Naive B cell (primary cell): ENCODE measurements around the gene NUDT2. TPM values are rescaled to one million over a fixed set of nuclear protein-coding genes. Genes with fewer than 3 reads are reported as not detected.
A peak's percentile ranks its signal among the peaks of the same experiment; 100 is the strongest.

Source experiments
- ATAC-seq, 2 donors: fragments of 150-1000 bp; cut with Tn5 transposase; 2 replicates each; pipeline ENCODE4 v1.10.0; 2021; ENCODE audit warnings: low read depth in 2 of 2, mild to moderate bottlenecking in 2 of 2, moderate library complexity in 2 of 2
- DNase-seq: peaks from one replicate; pipeline ENCODE4 v3.0.0; 2022
- H3K27ac Mint-ChIP-seq, 6 donors: one replicate each; pipeline ENCODE4 v1.8.0; 2020 to 2022; ENCODE audit warnings: mild to moderate bottlenecking in 6 of 6, mixed read lengths in 6 of 6, moderate library complexity in 5 of 6, inconsistent platforms in 2 of 6
- H3K27me3 Mint-ChIP-seq, 3 donors: one replicate each; pipeline ENCODE4 v1.8.0; 2021 to 2022; ENCODE audit warnings: mixed read lengths in 3 of 3, mild to moderate bottlenecking in 1 of 3
- H3K36me3 Mint-ChIP-seq, 2 donors: one replicate each; pipeline ENCODE4 v1.8.0; 2020 to 2022; ENCODE audit warnings: mixed read lengths in 2 of 2, inconsistent platforms in 1 of 2, mild to moderate bottlenecking in 1 of 2
- H3K4me1 Mint-ChIP-seq, 3 donors: one replicate each; pipeline ENCODE4 v1.8.0; 2020 to 2022; ENCODE audit warnings: mixed read lengths in 3 of 3, inconsistent platforms in 1 of 3, mild to moderate bottlenecking in 1 of 3, moderate library complexity in 1 of 3
- H3K4me3 Mint-ChIP-seq, 8 donors: one replicate each; pipeline ENCODE4 v1.8.0; 2020 to 2022; ENCODE audit warnings: mild to moderate bottlenecking in 8 of 8, mixed read lengths in 8 of 8, moderate library complexity in 8 of 8, inconsistent platforms in 2 of 8
- H3K9me3 Mint-ChIP-seq, 7 donors: one replicate each; pipeline ENCODE4 v1.8.0; 2020 to 2022; ENCODE audit warnings: mixed read lengths in 7 of 7, mild to moderate bottlenecking in 5 of 7, inconsistent platforms in 2 of 7, moderate library complexity in 1 of 7
- polyA plus RNA-seq, 6 donors: library from polyadenylated mRNA; unstranded; fragments of 300-500 nt; fragmentation: Illumina TruSeq; gene quantifications; one replicate each; pipeline ENCODE4 v1.2.3, GENCODE V29; 2021; ENCODE audit warnings: low read depth in 6 of 6

NUDT2 gene
- polyA plus RNA-seq, 6 donors from 2014 or later: 8.6 to 37.0 (median 20.0) TPM

DNA sequence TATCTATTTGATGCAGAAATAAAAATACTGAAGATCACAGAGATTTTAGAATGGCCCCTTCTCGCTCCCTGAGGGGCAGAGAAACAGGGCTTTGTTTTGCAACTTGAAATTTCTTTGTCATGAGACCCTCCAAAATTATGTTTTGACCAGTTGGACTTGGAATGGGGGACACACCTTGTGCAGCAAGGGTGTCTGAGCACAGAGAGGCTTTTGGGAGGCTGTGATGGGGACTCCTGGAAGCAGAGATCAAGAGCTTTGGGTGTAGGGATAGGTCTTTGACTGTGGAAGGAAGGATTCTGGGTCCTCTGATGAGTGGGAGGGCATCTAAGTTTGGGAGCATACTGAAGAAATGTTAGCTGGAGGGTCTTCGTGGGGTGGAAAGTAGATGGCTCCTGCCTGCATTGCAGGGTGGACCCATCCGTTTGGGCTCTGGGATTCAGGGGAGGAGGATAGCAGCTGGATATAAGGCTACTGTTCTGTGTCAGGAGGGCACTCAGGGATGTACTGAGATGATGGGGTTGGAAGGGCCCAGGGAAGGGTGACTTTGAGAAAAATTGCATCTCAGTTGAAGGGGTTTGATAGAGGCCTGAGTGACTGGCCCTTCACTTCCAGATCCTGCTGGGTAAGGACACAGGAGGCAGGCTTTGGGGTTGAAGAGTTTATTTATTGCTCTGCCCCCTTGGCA, 49.1 kb downstream of the NUDT2 start:
- Mint-ChIP-seq H3K4me1 (peaks cover 35 to 47% (median 36%) of the 10 kb centered on the region in 3 donors), H3K4me3 (peak overlapping the region in 7 of 8 donors; percentile 33 to 92 (median 83)), H3K27me3 (peaks cover 0 to 20% (median 4%) of the 10 kb centered on the region in 3 donors), H3K36me3 (no peaks in the 10 kb centered on the region), H3K27ac (no peak overlapping the region), H3K9me3 (no peaks in the 10 kb centered on the region)
- DNase-seq: no peak
- no peak for ATAC-seq

DNA sequence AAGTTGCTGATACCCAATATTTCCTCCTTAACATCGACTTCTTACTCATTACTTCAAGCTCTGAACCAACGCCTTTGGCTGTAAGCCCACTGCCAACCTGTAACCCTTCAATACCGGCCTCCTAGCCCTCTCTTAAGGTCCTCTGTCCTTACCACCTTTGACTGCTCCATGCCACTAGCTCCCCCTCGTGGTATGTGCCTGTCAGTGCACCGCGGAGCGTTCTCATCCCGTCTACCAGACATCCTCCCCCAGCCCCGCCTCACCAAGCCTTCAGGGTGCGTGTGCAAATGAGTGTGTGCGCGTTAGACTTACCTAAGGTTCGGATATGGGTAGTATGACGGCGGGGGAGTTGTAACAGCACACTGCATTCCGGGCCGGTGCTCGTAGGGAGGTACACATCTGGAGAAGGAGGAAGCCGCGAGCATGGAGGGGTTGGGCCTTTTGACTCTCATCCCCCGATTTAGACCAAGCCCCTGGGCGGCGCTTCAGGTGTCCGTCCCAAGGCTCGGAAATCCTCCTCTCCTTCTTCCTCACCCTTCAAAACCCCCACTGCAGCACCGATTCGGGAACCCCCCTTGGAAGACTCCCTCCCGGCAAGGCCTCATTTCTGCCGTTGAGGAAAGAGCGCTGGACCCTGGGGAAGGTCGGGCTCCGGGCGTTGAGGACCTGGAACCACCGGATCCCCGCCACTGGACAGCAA, 50.1 kb downstream of the NUDT2 start:
- Mint-ChIP-seq H3K9me3 (no peaks in the 10 kb centered on the region), H3K27me3 (peaks cover 0 to 20% (median 8%) of the 10 kb centered on the region in 3 donors), H3K4me1 (peaks cover 35 to 47% (median 36%) of the 10 kb centered on the region in 3 donors), H3K4me3 (peak overlapping the region; percentile 78 to 92 (median 87)), H3K27ac (peak overlapping the region in 3 of 6 donors; percentile 49 to 77 (median 70)), H3K36me3 (no peaks in the 10 kb centered on the region)
- ATAC-seq (peak; percentile 13 to 18), DNase-seq (peak; percentile 82)

DNA sequence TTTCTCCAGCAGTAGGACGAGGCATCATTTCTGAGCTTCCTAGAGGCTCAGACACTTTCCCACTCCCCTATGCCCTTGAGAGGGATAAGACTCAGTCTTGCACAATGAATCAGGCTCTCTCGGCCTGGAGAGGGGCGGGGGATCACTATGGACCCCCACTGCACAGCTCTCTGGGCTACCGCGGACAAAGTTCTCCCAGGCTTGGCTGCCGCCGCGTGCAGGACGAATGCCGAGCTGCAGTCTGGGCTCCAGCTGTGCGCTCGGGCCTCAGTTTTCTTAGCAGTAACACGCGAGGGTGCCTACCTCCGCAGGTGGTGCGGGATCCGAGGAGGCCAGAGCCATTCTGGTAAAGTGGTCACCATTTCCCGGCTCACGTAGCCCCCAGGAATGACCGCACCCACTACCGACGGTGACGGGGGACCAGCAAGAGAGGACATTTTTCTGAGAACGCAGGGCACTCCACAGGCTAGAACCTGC, 50.7 kb downstream of the NUDT2 start:
- ATAC-seq (no peak), DNase-seq (no peak)
- H3K4me1 Mint-ChIP-seq: peaks cover 35 to 47% (median 36%) of the 10 kb centered on the region in 3 donors
- peak overlapping the region in 2 of 6 donors; percentile 49 to 77 for H3K27ac Mint-ChIP-seq
- H3K27me3 Mint-ChIP-seq: peaks cover 0 to 26% (median 12%) of the 10 kb centered on the region in 3 donors
- H3K36me3 Mint-ChIP-seq: no peaks in the 10 kb centered on the region
- no peaks in the 10 kb centered on the region for H3K9me3 Mint-ChIP-seq
- H3K4me3 Mint-ChIP-seq: peak overlapping the region; percentile 78 to 92 (median 87)

DNA sequence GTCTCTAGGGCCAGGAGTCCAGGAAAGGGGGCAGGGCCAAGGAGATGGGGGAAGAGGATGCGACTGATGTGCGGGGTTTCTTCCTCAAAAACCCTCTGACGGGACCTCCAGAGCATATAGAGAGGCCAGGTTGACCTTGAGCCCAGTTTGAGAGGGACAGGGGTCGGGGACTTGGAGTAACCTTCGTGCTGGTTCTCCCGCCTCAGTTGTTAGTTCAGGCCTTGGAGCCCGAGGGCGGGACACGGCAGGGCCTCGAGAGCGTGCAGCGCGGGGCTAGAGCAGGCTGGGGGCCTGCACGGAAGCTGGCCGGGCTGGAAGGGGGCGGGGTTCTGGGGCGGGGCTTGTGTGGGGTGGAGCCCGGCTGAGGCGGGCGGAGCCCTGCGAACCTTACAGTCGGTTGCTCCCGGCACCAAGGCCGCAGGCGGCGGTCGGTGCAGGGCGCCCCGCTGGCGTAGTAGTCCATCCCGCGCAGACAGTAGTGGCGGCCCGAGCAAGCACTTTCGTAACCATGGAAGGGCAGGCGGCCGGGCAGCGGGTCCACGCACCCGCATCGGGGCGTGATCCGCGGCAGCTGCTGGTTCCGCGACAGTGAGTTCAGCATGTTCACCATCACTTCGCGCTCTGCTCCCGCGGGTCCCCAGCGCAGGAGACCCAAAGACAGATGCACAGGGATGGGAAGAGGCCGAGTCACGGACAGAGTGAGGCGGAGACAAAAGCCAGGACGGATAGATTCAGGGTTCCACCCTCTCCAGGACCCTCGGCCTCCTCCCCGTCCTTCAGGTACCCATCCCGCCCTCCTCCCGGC, 51.3 kb downstream of the NUDT2 start:
- peak; percentile 38 to 40 for ATAC-seq
- Mint-ChIP-seq H3K27ac (peak overlapping the region in 3 of 6 donors; percentile 24 to 77 (median 77)), H3K27me3 (peaks cover 0 to 26% (median 12%) of the 10 kb centered on the region in 3 donors), H3K36me3 (no peaks in the 10 kb centered on the region), H3K9me3 (no peaks in the 10 kb centered on the region), H3K4me3 (peak overlapping the region; percentile 78 to 92 (median 87)), H3K4me1 (peaks cover 35 to 41% (median 36%) of the 10 kb centered on the region in 3 donors)
- peak; percentile 59 for DNase-seq

DNA sequence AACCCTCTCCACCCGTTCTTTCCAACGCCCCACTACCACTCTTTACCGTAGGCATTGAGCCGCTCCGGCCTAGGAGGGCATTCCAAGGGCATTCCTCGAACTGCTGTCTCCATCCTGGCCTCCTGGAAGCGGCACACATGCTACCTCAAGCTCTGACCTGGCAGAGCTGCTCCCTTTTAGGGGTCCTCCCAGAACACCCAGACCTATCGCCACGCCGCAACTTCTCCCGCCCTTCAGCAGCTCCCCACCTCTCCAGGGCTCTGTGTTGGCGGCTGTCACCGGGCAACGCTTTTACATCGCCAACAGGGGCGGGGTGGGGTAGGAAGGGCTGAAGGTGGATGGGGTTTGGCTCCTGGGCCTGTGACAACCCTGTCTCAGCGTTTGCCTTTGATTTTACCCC, 52.0 kb downstream of the NUDT2 start:
- Mint-ChIP-seq H3K4me3 (peak overlapping the region; percentile 78 to 92 (median 86)), H3K4me1 (peaks cover 30 to 35% (median 30%) of the 10 kb centered on the region in 3 donors), H3K27ac (peak overlapping the region in 3 of 6 donors; percentile 24 to 86 (median 76)), H3K27me3 (peaks cover 0 to 26% (median 12%) of the 10 kb centered on the region in 3 donors), H3K36me3 (no peaks in the 10 kb centered on the region), H3K9me3 (no peaks in the 10 kb centered on the region)
- ATAC-seq (no peak), DNase-seq (no peak)

DNA sequence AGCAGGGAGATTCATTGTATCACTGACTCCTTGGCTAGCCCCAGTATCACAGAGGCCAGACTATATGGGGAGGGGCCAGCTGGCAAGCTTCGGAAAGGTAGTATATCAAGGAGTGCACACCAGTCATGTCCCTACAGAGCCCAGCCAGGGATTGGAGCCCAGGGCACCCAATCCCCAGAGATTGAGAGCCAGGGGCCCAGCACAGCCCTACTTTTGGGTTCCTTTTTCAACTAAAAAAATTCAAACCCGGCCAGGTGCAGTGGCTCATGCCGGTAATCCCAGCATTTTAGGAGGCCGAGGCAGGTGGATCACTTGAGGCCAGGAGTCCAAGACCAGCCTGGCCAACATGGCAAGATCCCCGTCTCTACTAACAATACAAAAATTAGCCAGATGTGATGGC, 52.7 kb downstream of the NUDT2 start:
- peak overlapping the region in 5 of 8 donors; percentile 78 to 92 (median 87) for H3K4me3 Mint-ChIP-seq
- no peaks in the 10 kb centered on the region for H3K9me3 Mint-ChIP-seq
- peaks cover 0 to 26% (median 12%) of the 10 kb centered on the region in 3 donors for H3K27me3 Mint-ChIP-seq
- peaks cover 25 to 33% (median 26%) of the 10 kb centered on the region in 3 donors for H3K4me1 Mint-ChIP-seq
- H3K36me3 Mint-ChIP-seq: no peaks in the 10 kb centered on the region
- DNase-seq (no peak), ATAC-seq (no peak)
- peak overlapping the region in 1 of 6 donors; percentile 76 for H3K27ac Mint-ChIP-seq

DNA sequence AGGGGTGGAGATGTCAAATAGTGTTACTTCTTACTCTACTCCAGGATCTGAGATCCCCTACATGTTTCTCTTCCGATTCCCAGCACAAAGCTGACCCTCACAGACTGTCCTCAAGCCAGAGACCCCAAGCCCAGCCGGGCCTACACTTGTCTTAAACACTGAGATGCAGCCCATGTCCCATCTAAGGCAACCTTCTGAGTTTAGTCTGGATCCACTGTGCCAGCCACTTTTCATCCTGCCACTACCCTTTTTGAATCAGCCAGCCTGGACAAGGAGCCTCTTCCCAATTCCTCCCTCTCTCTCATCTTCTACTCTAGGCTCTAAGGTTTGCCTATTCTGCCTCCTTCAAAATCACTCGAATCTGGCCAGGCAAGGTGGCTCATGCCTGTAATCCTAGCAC, 53.5 kb downstream of the NUDT2 start:
- Mint-ChIP-seq H3K27ac (no peak overlapping the region), H3K36me3 (no peaks in the 10 kb centered on the region), H3K4me3 (peak overlapping the region in 2 of 8 donors; percentile 22 to 49), H3K4me1 (peaks cover 22 to 32% (median 23%) of the 10 kb centered on the region in 3 donors), H3K9me3 (no peaks in the 10 kb centered on the region), H3K27me3 (peaks cover 0 to 33% (median 12%) of the 10 kb centered on the region in 3 donors)
- DNase-seq: no peak
- ATAC-seq: no peak

DNA sequence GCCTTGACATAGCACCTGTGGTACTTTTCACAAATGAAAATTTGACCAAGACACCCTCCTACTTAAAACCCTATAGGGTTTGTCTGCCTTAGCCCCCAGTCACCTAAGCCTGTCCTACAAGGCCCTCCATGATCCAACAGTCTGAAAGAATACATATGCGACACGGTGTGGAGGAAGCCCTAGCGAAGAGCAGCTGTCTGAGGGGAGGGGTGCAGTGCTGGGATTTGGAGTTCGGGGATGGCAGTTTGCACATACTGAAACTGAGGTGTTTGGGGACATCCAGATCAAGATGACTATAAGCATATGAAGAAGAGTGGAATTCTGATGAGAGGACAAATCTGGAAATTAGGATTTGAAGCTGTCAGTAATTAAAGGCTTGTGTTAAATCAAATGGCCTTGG, 54.5 kb downstream of the NUDT2 start:
- no peak for ATAC-seq
- H3K27me3 Mint-ChIP-seq: peaks cover 0 to 35% (median 12%) of the 10 kb centered on the region in 3 donors
- no peak overlapping the region for H3K4me3 Mint-ChIP-seq

DNA sequence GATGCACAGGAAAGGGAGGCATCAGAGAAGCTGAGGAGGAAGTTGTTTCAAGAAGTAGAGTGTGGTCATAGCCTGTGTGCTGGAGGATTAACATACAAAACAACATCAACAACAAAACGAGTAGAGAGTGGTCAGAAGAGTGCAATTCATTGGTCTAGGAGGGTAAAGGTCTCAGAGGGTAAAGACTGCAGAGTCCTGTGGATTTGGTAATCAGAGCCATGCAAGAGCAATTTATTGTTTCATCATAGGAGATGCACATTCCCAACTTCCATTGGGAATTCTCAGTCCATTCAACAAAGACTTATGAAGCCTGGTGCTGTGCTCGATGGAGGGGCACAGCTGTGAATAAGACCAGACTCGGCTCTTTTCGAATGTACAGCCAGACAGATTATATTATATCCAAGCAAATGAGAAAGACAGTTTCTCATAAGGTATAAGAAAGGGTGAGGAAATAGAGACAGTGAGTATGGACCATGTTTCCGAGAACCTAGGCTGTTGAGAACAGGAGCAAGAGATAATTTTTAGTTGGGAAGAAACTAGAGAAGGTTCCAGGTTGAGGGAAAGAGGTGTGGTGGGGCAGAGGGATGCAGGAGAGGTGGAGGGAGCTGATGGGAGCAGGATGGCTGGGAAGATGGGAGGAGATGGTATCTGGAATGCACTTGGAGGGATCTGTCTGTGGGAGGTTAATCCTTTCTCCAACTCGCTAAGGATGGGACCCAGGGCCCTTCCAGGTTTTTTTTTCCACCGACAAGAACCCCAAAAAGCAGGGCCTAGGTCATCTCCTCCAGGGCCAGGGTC, 55.2 kb downstream of the NUDT2 start:
- Mint-ChIP-seq H3K4me3 (no peak overlapping the region), H3K4me1 (peaks cover 13 to 21% (median 16%) of the 10 kb centered on the region in 3 donors), H3K9me3 (no peaks in the 10 kb centered on the region), H3K27ac (no peak overlapping the region), H3K27me3 (peaks cover 0 to 34% (median 8%) of the 10 kb centered on the region in 3 donors), H3K36me3 (no peaks in the 10 kb centered on the region)
- no peak for ATAC-seq
- no peak for DNase-seq

More for the DNA sequence above, 54.5 kb downstream of the NUDT2 start:
- H3K4me1 Mint-ChIP-seq: peaks cover 19 to 27% (median 22%) of the 10 kb centered on the region in 3 donors
- no peaks in the 10 kb centered on the region for H3K36me3 Mint-ChIP-seq
- H3K27ac Mint-ChIP-seq: peak overlapping the region in 1 of 6 donors; percentile 9
- DNase-seq: no peak
- no peaks in the 10 kb centered on the region for H3K9me3 Mint-ChIP-seq

DNA sequence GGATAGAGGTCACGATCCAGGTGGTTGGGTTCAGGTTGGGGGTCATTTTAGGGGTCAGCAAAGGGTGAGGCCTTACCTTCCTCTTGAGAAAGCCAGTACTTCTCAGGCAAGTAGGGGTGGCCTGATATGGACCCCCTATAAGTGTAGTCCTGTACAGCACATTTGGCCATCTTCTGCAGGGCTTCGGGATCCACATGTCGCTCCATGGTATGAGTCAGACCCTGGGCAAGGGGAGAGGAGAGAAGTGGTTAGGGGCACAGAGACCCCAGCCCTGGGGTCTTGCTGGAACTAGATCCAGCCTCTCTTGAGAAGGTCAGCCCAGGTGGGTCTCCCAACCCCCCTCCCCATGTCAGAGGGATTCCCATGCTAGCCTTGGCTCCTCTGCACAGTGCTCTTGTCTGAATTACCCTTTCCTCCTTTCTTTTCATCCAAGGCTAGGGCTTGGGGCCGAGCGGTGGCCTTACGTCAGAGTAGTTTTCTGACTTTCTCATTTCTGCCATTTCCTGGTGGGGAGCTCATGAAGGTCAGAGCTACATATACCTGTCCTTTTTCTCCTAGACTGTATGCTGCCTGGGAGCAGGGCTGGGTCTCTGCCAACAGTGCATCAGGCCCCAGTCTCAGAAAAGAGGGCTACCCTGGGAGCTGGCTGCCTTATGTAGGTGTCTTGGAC, 56.3 kb downstream of the NUDT2 start:
- H3K27ac Mint-ChIP-seq: peak overlapping the region in 2 of 6 donors; percentile 71 to 73
- peaks cover 4 to 11% (median 6%) of the 10 kb centered on the region in 3 donors for H3K4me1 Mint-ChIP-seq
- ATAC-seq (no peak), DNase-seq (no peak)
- no peaks in the 10 kb centered on the region for H3K9me3 Mint-ChIP-seq
- H3K4me3 Mint-ChIP-seq: no peak overlapping the region
- H3K27me3 Mint-ChIP-seq: peaks cover 0 to 28% (median 8%) of the 10 kb centered on the region in 3 donors
- no peaks in the 10 kb centered on the region for H3K36me3 Mint-ChIP-seq

DNA sequence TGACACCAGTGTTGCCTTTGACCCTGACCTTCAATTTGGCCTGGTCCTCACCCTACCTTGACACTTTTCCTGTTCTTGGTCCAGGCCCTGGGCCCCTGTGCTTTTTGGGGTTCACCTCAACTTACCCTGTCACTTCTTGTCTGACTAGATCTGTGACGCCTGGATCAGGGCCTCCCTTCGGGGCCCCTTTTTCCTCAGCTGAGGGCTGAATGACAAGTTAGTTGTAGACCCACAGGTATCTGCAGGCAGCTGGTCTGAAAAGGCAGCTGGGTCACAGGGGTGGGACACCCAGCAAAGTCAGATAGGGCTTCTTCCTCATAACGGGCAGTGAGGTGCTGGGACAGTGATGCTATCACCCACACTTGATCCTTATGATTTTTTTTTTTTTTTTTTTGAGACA, 57.3 kb downstream of the NUDT2 start:
- Mint-ChIP-seq H3K9me3 (no peaks in the 10 kb centered on the region), H3K27ac (no peak overlapping the region), H3K27me3 (peaks cover 0 to 29% (median 15%) of the 10 kb centered on the region in 3 donors), H3K36me3 (no peaks in the 10 kb centered on the region), H3K4me1 (peaks cover 0 to 2% (median 0%) of the 10 kb centered on the region in 3 donors), H3K4me3 (no peak overlapping the region)
- ATAC-seq: no peak
- DNase-seq: no peak

DNA sequence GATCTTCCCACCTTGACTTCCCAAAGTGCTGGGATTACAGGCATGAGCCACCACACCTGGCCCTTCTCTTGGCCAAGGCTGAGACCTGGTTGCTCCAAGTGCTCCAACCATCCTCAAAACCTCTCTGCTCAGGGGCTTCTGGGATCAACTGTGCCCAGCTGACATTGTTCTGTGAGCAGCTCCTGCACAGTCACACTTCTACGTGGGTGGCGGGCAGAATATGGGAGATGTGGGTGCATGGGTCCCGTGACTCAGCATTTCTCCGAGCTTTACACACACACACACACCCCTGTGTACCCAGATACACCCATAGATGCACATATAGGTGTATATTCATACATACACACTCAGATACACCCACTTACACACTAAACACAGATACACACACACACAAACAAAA, 57.9 kb downstream of the NUDT2 start:
- H3K4me3 Mint-ChIP-seq: no peak overlapping the region

More for the DNA sequence above, 57.9 kb downstream of the NUDT2 start:
- DNase-seq: no peak
- no peaks in the 10 kb centered on the region for H3K4me1 Mint-ChIP-seq
- peaks cover 4 to 33% (median 15%) of the 10 kb centered on the region in 3 donors for H3K27me3 Mint-ChIP-seq
- no peaks in the 10 kb centered on the region for H3K9me3 Mint-ChIP-seq
- H3K36me3 Mint-ChIP-seq: no peaks in the 10 kb centered on the region
- ATAC-seq: no peak
- H3K27ac Mint-ChIP-seq: no peak overlapping the region
